ENCODE measurements around the gene RSRC2.

- TF ChIP-seq CTCF (IDR thresholded peaks at IDR 0.05), result no peak
- TF ChIP-seq POLR2A (IDR thresholded peaks at IDR 0.05), result no peak
Observed at GRCh38 chr12:122523280-122523679, 3.5 kb downstream of the RSRC2 start.
